GM12891 (cell line): ENCODE results near the gene CHSY1.

Experiments used
- POLR2A ChIP-seq: IDR thresholded peaks from 2 replicates; pipeline ENCODE4 v1.6.1; 2011; ENCODE audit warnings: low read depth, low read length, control low read depth
- POLR2AphosphoS5 ChIP-seq: IDR thresholded peaks from 2 replicates; pipeline ENCODE4 v1.6.1; 2011; ENCODE audit warnings: low read depth, low read length, control low read depth
- TAF1 ChIP-seq: IDR thresholded peaks from 2 replicates; pipeline ENCODE4 v1.6.1; 2011; ENCODE audit warnings: low read depth, low read length, control low read depth

DNA sequence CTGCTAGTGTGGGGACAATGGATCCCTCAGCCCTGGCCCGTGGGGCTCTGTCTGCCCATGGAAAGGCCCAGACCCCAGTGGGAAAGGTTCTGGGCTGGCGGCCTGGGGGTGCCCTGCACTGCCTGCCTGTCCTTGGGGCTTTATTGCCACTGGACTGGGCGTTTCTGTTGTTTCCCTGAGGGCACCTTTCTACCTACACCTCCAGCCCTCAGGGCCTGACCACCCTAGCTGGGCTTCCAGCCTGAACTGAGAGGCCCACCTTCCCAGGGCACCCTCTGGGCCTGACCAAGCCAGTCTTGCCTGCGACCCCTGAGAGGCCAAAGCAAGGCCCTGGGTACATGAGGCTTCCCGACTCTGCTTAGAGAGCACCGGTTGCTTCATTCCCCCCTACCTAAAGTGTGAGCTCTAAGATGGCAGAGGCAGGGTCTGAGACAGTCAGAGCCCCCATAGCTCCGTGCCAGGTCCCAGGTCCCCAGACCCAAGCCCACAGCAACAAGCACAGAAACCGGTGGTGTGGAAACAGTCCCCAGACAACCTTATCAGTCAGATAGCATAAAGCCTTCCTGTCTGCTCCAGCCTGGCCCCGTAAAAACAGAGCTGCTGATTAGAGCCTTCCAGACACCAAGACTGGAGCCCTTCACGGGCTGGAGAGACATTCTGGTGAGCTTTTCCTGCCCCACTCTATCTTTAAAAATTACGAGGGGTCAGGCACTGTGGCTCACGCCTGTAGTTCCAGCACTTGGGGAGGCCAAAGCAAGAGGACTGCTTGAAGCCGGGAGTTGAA, 102.8 kb downstream of the CHSY1 start:
- no peak for TF ChIP-seq TAF1
- no peak for TF ChIP-seq POLR2A
- TF ChIP-seq POLR2AphosphoS5 = no peak
